ENCODE results near the gene HCFC1R1.

- no peak for TF ChIP-seq CTCF (IDR thresholded peaks at IDR 0.05)
- TF ChIP-seq POLR2A (IDR thresholded peaks at IDR 0.05), result no peak
These were observed 46.9 kb upstream of the HCFC1R1 start for GRCh38 chr16:3070608-3071111.
